ENCODE results near the gene MRPL46.

MRPL46 gene

DNA sequence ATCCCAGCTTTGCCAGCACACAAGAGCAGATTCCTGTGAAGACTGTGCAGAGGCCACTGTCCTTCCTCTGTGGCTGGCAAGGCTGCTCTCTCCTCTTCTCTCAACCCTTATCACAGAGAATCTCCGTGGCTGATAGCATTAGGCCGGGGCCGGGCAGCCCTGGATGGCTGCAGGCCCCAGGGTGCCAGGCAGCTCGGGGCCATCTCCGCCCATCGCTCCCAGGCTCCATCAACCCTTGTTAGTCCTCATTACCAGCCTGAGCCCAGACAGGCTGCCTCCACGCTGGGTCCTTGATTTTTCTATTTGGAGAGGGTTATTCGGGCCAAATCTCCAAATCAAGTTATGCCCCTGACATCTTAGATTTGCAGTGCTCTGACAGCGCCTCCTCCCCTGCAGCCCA, 39.1 kb downstream of the MRPL46 start:
- DNase-seq (ENCODE audit: low spot score) = no peak
- TF ChIP-seq, protein P1, sequence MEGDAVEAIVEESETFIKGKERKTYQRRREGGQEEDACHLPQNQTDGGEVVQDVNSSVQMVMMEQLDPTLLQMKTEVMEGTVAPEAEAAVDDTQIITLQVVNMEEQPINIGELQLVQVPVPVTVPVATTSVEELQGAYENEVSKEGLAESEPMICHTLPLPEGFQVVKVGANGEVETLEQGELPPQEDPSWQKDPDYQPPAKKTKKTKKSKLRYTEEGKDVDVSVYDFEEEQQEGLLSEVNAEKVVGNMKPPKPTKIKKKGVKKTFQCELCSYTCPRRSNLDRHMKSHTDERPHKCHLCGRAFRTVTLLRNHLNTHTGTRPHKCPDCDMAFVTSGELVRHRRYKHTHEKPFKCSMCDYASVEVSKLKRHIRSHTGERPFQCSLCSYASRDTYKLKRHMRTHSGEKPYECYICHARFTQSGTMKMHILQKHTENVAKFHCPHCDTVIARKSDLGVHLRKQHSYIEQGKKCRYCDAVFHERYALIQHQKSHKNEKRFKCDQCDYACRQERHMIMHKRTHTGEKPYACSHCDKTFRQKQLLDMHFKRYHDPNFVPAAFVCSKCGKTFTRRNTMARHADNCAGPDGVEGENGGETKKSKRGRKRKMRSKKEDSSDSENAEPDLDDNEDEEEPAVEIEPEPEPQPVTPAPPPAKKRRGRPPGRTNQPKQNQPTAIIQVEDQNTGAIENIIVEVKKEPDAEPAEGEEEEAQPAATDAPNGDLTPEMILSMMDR (IDR thresholded peaks at IDR 0.05; ENCODE audit: extremely low read depth, insufficient read depth, missing control alignments) = no peak
- in situ Hi-C loops (cut with MboI; ENCODE audit: low pct_unique_long_range_greater_than_20kb, low sequenced_read_pairs, unreplicated experiment) = no loop called here

DNA sequence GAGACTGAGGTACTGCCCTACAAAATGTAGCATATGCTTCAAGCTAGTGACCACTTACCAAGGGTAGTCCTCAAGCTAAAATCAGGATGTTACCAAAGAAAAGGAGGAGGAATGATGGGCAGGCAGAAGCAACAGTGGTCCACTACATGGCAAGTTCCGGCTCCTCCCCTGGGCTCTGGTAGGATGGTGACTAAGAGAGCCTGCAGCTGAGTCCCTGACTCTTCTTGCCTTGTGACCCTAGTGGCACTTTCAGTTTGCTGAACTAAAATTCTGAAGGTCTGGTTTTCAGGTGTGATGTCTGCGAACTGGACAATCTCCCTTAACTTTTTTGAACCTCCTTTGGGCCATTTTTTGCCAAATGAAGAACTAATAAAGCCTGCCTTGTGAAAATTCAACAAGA, 40.9 kb downstream of the MRPL46 start:
- TF ChIP-seq, protein P1 (IDR thresholded peaks at IDR 0.05; ENCODE audit: extremely low read depth, insufficient read depth, missing control alignments) = no peak
- DNase-seq (ENCODE audit: low spot score) = no peak
- in situ Hi-C loops (cut with MboI; ENCODE audit: low pct_unique_long_range_greater_than_20kb, low sequenced_read_pairs, unreplicated experiment) = no loop called here

DNA sequence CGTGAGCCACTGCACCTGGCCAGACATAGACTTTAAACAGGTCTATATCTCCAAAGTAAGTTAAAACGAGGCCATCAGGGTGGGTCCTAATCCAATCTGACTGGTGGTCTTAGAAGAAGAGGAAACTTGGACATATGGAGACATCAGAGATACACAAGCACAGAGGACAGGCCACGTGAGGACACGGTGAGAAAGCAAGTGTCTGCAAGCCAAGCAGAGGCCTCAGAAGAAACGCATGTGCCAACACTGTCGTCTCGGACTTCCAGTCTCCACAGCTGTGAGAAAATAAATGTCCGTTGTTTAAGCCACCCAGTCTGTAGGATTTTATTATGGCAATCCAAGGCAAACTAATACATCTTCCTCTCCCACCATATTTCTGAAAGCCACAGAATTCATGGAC, 43.9 kb downstream of the MRPL46 start:
- TF ChIP-seq, protein P1 (IDR thresholded peaks at IDR 0.05; ENCODE audit: extremely low read depth, insufficient read depth, missing control alignments) = no peak
- in situ Hi-C loops (cut with MboI; ENCODE audit: low pct_unique_long_range_greater_than_20kb, low sequenced_read_pairs, unreplicated experiment) = no loop called here
- DNase-seq (ENCODE audit: low spot score) = no peak

DNA sequence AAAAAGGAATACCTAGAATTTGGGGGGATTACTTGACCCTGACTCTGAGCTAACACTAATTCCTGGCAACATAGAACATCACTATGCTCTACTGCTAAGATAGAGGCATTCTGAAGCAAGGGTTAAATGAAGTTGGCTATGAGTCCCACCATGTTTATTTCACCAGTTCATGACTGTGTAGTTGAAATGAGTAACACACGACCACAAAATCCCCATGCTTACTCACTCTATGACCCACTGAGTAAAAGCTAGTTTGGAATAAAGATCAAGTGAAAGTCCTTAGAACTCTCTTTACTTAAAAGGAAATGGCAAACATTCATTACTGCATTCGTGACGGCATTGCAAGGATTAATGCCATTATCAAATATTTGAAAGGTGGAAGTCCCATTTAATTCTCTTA, 47.4 kb downstream of the MRPL46 start:
- DNase-seq (ENCODE audit: low spot score) = no peak
- TF ChIP-seq, protein P1 (IDR thresholded peaks at IDR 0.05; ENCODE audit: extremely low read depth, insufficient read depth, missing control alignments) = no peak
- in situ Hi-C loops (cut with MboI; ENCODE audit: low pct_unique_long_range_greater_than_20kb, low sequenced_read_pairs, unreplicated experiment) = no loop called here

Data from GM13977 (cell line).